ENCODE measurements around the gene TRABD.
A peak's percentile ranks its signal among the peaks of the same experiment; 100 is the strongest.

Gene TRABD

GRCh38 chr22:50220603-50221409, 35.1 kb downstream of the TRABD start:
- no peak for DNase-seq

- no peak for DNase-seq
Measured at GRCh38 chr22:50221410-50222300, 35.9 kb downstream of the TRABD start.

GRCh38 chr22:50222508-50222907, 36.8 kb downstream of the TRABD start:
- DNase-seq = no peak

- DNase-seq = no peak
Measured at GRCh38 chr22:50224071-50224470, 38.4 kb downstream of the TRABD start.

GRCh38 chr22:50225200-50225969, 39.7 kb downstream of the TRABD start:
- DNase-seq = no peak

GRCh38 chr22:50226063-50226874, 40.6 kb downstream of the TRABD start:
- no peak for DNase-seq

- DNase-seq = no peak
Measured at GRCh38 chr22:50226875-50227165, 41.1 kb downstream of the TRABD start.

- no peak for DNase-seq
Measured at GRCh38 chr22:50227579-50228215, 42.0 kb downstream of the TRABD start.

GRCh38 chr22:50228366-50228765, 42.7 kb downstream of the TRABD start:
- no peak for DNase-seq

- DNase-seq = no peak
Measured at GRCh38 chr22:50229370-50229769, 43.7 kb downstream of the TRABD start.

- no peak for DNase-seq
Measured at GRCh38 chr22:50232481-50233151, 46.9 kb downstream of the TRABD start.

GRCh38 chr22:50233223-50233622, 47.5 kb downstream of the TRABD start:
- no peak for DNase-seq

- DNase-seq = peak in 1 of 2 experiments; percentile 7
Measured at GRCh38 chr22:50236731-50237409, 51.2 kb downstream of the TRABD start.

GRCh38 chr22:50238755-50239154, 53.0 kb downstream of the TRABD start:
- DNase-seq = no peak

- no peak for DNase-seq
Measured at GRCh38 chr22:50242406-50242949, 56.8 kb downstream of the TRABD start.

- DNase-seq = peak in 1 of 2 experiments; percentile 2
Measured at GRCh38 chr22:50243685-50244419, 58.1 kb downstream of the TRABD start.

- peak; percentile 73 to 74 for DNase-seq
Measured at GRCh38 chr22:50244420-50245213, 58.9 kb downstream of the TRABD start, which contains the start of gene TUBGCP6. Gene TUBGCP6, minus strand, starts transcription at chr22:50245023. Its CDS starts 564 bp downstream, at chr22:50244459.

- no peak for DNase-seq
Measured at GRCh38 chr22:50245214-50246072, 59.7 kb downstream of the TRABD start.

Data from AML-193 (cell line).